ENCODE data around the gene DECR2. TPM values are rescaled to one million over a fixed set of nuclear protein-coding genes. Genes with fewer than 3 reads are reported as not detected.

The DECR2 gene
- total RNA-seq (23.8 TPM), polyA plus RNA-seq (ENCODE audit: insufficient read depth, low read depth, low replicate concordance) (58.9 TPM)
- long read RNA-seq, donor 1, partial matches to known transcripts = 11 of 14 reads
- long read RNA-seq, donor 1, other reads (novel, unspliced or antisense) = 0 of 14 reads
- long read RNA-seq, donor 2, transcript DECR2-201 (9 exons, 1,615 nt) = major isoform, 7 of 32 reads
- long read RNA-seq, donor 2, partial matches to known transcripts = 25 of 32 reads
- long read RNA-seq, donor 2, other reads (novel, unspliced or antisense) = 0 of 32 reads
- long read RNA-seq, donor 3, transcript DECR2-201 (9 exons, 1,615 nt) = major isoform, 11 of 12 reads
- long read RNA-seq, donor 3, partial matches to known transcripts = 0 of 12 reads
- long read RNA-seq, donor 3, other reads (novel, unspliced or antisense) = 0 of 12 reads
- long read RNA-seq, donor 4, transcript DECR2-201 (9 exons, 1,615 nt) = major isoform, 5 of 6 reads
- long read RNA-seq, donor 4, partial matches to known transcripts = 0 of 6 reads
- long read RNA-seq, donor 4, other reads (novel, unspliced or antisense) = 0 of 6 reads
- long read RNA-seq, donor 5 = 0 reads
- long read RNA-seq, donor 6, transcript DECR2-201 (9 exons, 1,615 nt) = major isoform, 10 of 34 reads
- long read RNA-seq, donor 6, partial matches to known transcripts = 24 of 34 reads
- long read RNA-seq, donor 6, other reads (novel, unspliced or antisense) = 0 of 34 reads
- long read RNA-seq, donor 7, transcript DECR2-201 (9 exons, 1,615 nt) = major isoform, 11 of 35 reads
- long read RNA-seq, donor 7, partial matches to known transcripts = 4 of 35 reads
- long read RNA-seq, donor 7, other reads (novel, unspliced or antisense) = 20 of 35 reads
- long read RNA-seq, donor 8, partial matches to known transcripts = 0 of 2 reads
- long read RNA-seq, donor 8, other reads (novel, unspliced or antisense) = 0 of 2 reads
- long read RNA-seq, donor 9, transcript DECR2-201 (9 exons, 1,615 nt) = major isoform, 7 of 7 reads
- long read RNA-seq, donor 9, partial matches to known transcripts = 0 of 7 reads
- long read RNA-seq, donor 9, other reads (novel, unspliced or antisense) = 0 of 7 reads
- long read RNA-seq, donor 10, transcript DECR2-201 (9 exons, 1,615 nt) = major isoform, 11 of 20 reads
- long read RNA-seq, donor 10, partial matches to known transcripts = 9 of 20 reads
- long read RNA-seq, donor 10, other reads (novel, unspliced or antisense) = 0 of 20 reads

GRCh38 chr16:401468-402348 lies at the start of gene DECR2:
Gene DECR2, plus strand, starts transcription at chr16:401885. Its CDS starts 79 bp downstream, at chr16:401964.
- Histone ChIP-seq H3K9ac (ENCODE audit: low read length in 3 of 3) (peak within 1 kb of the TSS in 2 of 3 donors; percentile 15 to 61), H3K27me3 (ENCODE audit: control insufficient read depth, insufficient read depth, low read length) (no peaks in the 10 kb centered on the region), H3K4me1 (ENCODE audit: control insufficient read depth in 2 of 3, insufficient read depth in 2 of 3, low read depth in 1 of 3, low read length in 3 of 3) (peaks cover 0 to 7% (median 0%) of the 10 kb centered on the region in 3 donors), H3K36me3 (ENCODE audit: control insufficient read depth in 2 of 3, insufficient read depth in 3 of 3, low read length in 3 of 3) (no peaks in the 10 kb centered on the region), H3K9me3 (ENCODE audit: control insufficient read depth in 2 of 3, insufficient read depth in 1 of 3, low read length in 3 of 3) (no peaks in the 10 kb centered on the region), H3K27ac (ENCODE audit: low read depth in 2 of 2, low read length in 2 of 2) (peak within 1 kb of the TSS; percentile 83 to 94), H3K4me3 (ENCODE audit: low read length in 3 of 3) (peak within 1 kb of the TSS; percentile 53 to 71 (median 64))
- intact Hi-C loops (cut with DNase I) = no loop called here
- no peak for FAIRE-seq
- no peak for TF ChIP-seq CTCF (IDR thresholded peaks at IDR 0.05; ENCODE audit: borderline replicate concordance, extremely low read depth, insufficient read depth)
- peak; percentile 96 to 99 (median 98) for DNase-seq

- DNase-seq (peak; percentile 99 to 100 (median 100)), FAIRE-seq (no peak)
- H3K36me3 ChIP-seq (ENCODE audit: control insufficient read depth in 2 of 3, insufficient read depth in 3 of 3, low read length in 3 of 3) = peaks cover 0 to 6% (median 0%) of the 10 kb centered on the region in 3 donors
- H3K9ac ChIP-seq (ENCODE audit: low read length in 3 of 3) = peak within 1 kb of the TSS in 1 of 3 donors; percentile 46
- H3K4me3 ChIP-seq (ENCODE audit: low read length in 3 of 3) = peak within 1 kb of the TSS; percentile 45 to 56 (median 51)
- no peaks in the 10 kb centered on the region for H3K27me3 ChIP-seq (ENCODE audit: control insufficient read depth, insufficient read depth, low read length)
- no peaks in the 10 kb centered on the region for H3K9me3 ChIP-seq (ENCODE audit: control insufficient read depth in 2 of 3, insufficient read depth in 1 of 3, low read length in 3 of 3)
- no peak within 1 kb of the TSS for H3K27ac ChIP-seq (ENCODE audit: low read depth in 2 of 2, low read length in 2 of 2)
- H3K4me1 ChIP-seq (ENCODE audit: control insufficient read depth in 2 of 3, insufficient read depth in 2 of 3, low read depth in 1 of 3, low read length in 3 of 3) = peaks cover 0 to 6% (median 0%) of the 10 kb centered on the region in 3 donors
- intact Hi-C loops (cut with DNase I) = no loop called here
- TF ChIP-seq CTCF (IDR thresholded peaks at IDR 0.05; ENCODE audit: borderline replicate concordance, extremely low read depth, insufficient read depth) = peak; percentile 40
These were observed 48.9 kb upstream of the DECR2 start, which contains the start of gene AXIN1 for GRCh38 chr16:352547-353403. Gene AXIN1, minus strand, starts transcription at chr16:352723. Its CDS starts 5,698 bp downstream, at chr16:347025.

Measured in kidney (tissue), 22 donors.